ENCODE measurements around the gene LRIT1.

The LRIT1 gene

DNA sequence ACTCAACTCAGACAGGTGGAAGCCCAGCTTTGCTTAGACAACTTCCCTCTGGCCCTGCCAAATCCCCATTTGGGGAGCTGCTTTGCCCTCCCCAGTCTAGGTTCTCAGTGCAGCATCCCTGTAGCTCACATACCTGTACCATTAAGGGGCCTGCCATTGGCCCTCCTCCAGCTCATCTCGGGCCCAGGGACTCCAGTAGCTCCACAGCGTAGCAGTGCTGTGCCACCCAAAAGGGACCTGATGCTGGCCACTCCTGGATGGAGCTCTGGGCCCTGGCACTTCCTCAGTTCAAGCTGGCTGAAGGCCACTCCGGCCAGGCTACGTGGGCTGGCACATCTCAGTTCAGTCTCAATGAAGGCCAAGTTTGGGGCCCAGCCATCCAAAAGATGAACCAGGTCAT lies 7.4 kb downstream of the LRIT1 start:
- WGBS, 2 experiments: 92 to 96% methylated on average over 4 of the region's 4 CpGs
- H3K4me1 ChIP-seq (ENCODE audit: control insufficient read depth, insufficient read depth, low read length): no peaks in the 10 kb centered on the region
- no peaks in the 10 kb centered on the region for H3K9me3 ChIP-seq (ENCODE audit: control insufficient read depth, low read length)
- H3K36me3 ChIP-seq (ENCODE audit: control insufficient read depth, insufficient read depth, low read length): no peaks in the 10 kb centered on the region
- no peak overlapping the region for H3K4me3 ChIP-seq (ENCODE audit: insufficient read depth, low read depth, low read length)
- H3K27me3 ChIP-seq (ENCODE audit: control insufficient read depth, insufficient read depth, low read length, poor library complexity, severe bottlenecking): no peaks in the 10 kb centered on the region
- H3K27ac ChIP-seq (ENCODE audit: insufficient read depth, low read depth, low read length, poor library complexity, severe bottlenecking): no peak overlapping the region

DNA sequence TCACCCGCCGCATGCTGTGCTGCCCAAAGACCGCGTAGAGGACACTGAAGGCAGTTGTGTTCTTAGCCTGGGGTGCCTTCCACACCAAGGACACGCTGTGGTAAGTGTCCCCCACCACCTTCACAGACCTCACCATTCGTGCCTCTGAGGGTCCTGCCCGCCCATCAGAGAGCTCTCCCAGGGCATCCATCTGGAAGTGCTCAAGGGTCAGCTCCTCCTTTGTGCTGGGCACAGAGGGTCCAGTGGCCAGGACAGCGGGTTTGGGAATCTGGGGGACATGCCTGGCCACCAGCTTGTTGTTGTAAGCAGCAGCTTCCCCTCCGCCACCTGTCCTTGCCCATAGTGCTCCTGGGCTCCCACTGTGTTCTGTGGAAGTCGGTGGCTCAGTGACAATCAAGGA lies 9.0 kb downstream of the LRIT1 start:
- 91 to 93% methylated on average over 10 of the region's 10 CpGs for WGBS, 2 experiments
- Histone ChIP-seq H3K4me3 (ENCODE audit: insufficient read depth, low read depth, low read length) (no peak overlapping the region), H3K4me1 (ENCODE audit: control insufficient read depth, insufficient read depth, low read length) (no peaks in the 10 kb centered on the region), H3K27me3 (ENCODE audit: control insufficient read depth, insufficient read depth, low read length, poor library complexity, severe bottlenecking) (no peaks in the 10 kb centered on the region), H3K9me3 (ENCODE audit: control insufficient read depth, low read length) (no peaks in the 10 kb centered on the region), H3K36me3 (ENCODE audit: control insufficient read depth, insufficient read depth, low read length) (no peaks in the 10 kb centered on the region), H3K27ac (ENCODE audit: insufficient read depth, low read depth, low read length, poor library complexity, severe bottlenecking) (no peak overlapping the region)

DNA sequence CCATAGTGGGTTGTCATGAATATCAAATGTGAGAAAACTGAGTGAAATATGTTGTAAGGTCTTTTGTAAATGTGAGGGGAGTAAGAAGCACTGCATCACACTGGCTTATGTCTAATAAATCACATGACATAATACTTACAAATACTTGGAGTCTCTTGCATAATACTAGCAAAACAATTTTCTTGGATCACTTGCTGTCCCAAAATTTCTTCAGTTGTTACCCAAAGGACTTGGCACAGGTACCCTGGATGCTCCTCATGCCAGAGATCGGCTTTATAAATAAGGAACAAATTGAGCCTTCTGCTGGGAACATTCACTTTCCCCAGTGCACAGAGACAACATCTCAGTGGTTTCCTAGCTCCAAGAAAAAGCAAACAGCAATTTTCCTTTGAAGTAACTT lies 11.0 kb downstream of the LRIT1 start:
- H3K27me3 ChIP-seq (ENCODE audit: control insufficient read depth, insufficient read depth, low read length, poor library complexity, severe bottlenecking): no peaks in the 10 kb centered on the region
- no peaks in the 10 kb centered on the region for H3K4me1 ChIP-seq (ENCODE audit: control insufficient read depth, insufficient read depth, low read length)
- no peak overlapping the region for H3K27ac ChIP-seq (ENCODE audit: insufficient read depth, low read depth, low read length, poor library complexity, severe bottlenecking)
- H3K9me3 ChIP-seq (ENCODE audit: control insufficient read depth, low read length): no peaks in the 10 kb centered on the region
- no peak overlapping the region for H3K4me3 ChIP-seq (ENCODE audit: insufficient read depth, low read depth, low read length)
- H3K36me3 ChIP-seq (ENCODE audit: control insufficient read depth, insufficient read depth, low read length): no peaks in the 10 kb centered on the region
- WGBS, 2 experiments: 87 to 93% methylated on average over 1 of the region's 1 CpG

GRCh38 chr10:84227810-84228209 lies 13.5 kb downstream of the LRIT1 start:
- Histone ChIP-seq H3K4me3 (ENCODE audit: insufficient read depth, low read depth, low read length) (no peak overlapping the region), H3K9me3 (ENCODE audit: control insufficient read depth, low read length) (no peaks in the 10 kb centered on the region)
- WGBS, 2 experiments: 73 to 79% methylated on average over 4 of the region's 4 CpGs

DNA sequence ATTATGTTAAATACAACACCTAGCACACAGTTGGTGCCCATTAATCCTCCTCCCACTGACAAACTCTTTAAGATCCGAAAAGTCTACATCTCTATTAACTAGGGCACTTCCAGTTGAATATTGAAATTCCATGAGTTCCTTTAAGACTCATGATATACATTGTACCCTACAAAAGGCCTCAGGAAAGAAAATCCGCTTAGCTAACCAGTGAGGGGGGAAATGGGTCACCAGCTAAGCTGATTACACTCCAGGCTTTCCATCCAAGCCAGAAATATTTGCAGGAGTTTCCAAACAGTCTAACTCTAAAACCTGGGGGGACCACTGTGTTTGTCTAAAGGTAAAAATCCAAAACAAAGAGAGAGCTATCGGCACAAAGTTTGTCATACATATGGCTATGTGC lies 14.7 kb downstream of the LRIT1 start:
- no peaks in the 10 kb centered on the region for H3K27me3 ChIP-seq (ENCODE audit: control insufficient read depth, insufficient read depth, low read length, poor library complexity, severe bottlenecking)
- WGBS, 2 experiments: 79 to 85% methylated on average over 3 of the region's 3 CpGs
- H3K4me3 ChIP-seq (ENCODE audit: insufficient read depth, low read depth, low read length): no peak overlapping the region
- H3K36me3 ChIP-seq (ENCODE audit: control insufficient read depth, insufficient read depth, low read length): no peaks in the 10 kb centered on the region
- no peaks in the 10 kb centered on the region for H3K9me3 ChIP-seq (ENCODE audit: control insufficient read depth, low read length)
- no peak overlapping the region for H3K27ac ChIP-seq (ENCODE audit: insufficient read depth, low read depth, low read length, poor library complexity, severe bottlenecking)
- no peaks in the 10 kb centered on the region for H3K4me1 ChIP-seq (ENCODE audit: control insufficient read depth, insufficient read depth, low read length)

More at GRCh38 chr10:84227810-84228209, 13.5 kb downstream of the LRIT1 start:
- Histone ChIP-seq H3K27ac (ENCODE audit: insufficient read depth, low read depth, low read length, poor library complexity, severe bottlenecking) (no peak overlapping the region), H3K27me3 (ENCODE audit: control insufficient read depth, insufficient read depth, low read length, poor library complexity, severe bottlenecking) (no peaks in the 10 kb centered on the region), H3K36me3 (ENCODE audit: control insufficient read depth, insufficient read depth, low read length) (no peaks in the 10 kb centered on the region), H3K4me1 (ENCODE audit: control insufficient read depth, insufficient read depth, low read length) (no peaks in the 10 kb centered on the region)

DNA sequence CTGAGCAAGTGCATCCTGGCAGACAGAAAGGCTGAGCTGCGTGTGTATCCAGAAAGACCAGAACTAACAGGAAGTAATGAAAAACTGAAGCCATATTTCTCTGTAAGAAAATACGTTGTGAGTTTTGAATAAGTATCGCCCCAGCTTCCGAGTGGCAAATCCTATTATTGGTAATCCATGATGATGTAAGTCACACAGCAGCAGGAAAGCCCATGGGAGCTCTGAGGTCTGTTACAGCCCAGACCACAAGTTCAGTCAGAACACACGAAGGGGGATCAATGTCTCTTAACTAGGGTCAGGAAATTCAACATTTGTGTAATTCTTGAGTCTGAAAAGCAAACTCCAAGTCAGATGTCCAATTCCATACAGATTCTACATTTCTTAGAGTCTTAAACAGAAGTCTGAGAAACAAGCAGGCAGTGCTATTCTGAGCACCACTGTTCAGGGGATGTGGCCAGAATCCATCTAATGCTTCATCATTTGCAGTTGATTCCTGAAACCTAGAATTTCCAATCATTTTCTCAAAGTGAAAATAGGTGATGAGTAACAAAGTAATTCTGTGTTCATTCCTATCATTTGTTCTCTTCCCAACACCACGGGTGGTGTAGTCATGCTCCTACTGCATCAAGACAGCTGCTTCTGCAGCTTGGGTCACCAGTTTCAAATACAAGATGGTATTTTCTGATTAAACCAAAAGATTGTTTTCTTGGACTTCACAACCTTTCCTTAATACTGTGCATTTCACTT lies 15.7 kb downstream of the LRIT1 start, which contains the start of gene LRIT2:
LRIT2 (minus strand) TSS at position 118 of the 747 bp plus-strand sequence; CDS start at position 94, 24 bp downstream.
- H3K27me3 ChIP-seq (ENCODE audit: control insufficient read depth, insufficient read depth, low read length, poor library complexity, severe bottlenecking): no peaks in the 10 kb centered on the region

DNA sequence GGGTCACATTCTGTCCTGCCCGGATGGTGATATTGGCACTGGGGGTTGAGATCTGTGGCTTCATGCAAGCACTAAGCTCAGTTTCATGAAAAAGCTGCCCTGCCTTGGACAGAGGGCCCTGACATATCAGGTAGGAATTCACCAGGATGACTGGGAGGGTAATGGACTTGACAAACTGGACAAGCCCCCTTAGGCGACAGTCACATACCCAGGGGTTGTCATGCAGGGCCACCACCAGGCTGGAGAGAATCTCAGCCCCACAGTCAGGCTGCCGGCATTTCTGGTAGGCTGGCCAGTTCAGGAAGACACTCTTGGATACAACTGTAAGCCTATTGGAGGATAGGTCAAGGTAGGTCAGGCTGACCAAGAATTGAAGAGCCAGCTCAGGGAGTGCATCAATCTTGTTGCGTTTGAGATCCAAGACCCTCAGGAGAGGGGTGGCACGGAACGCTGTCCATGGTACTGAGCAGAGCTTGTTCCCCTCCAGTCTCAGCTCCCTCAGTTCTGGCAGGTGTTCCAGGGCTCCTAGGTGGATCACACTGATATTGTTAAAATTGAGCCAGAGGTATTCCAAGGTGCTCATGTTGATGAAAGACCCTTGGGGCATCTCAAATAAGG lies 16.8 kb downstream of the LRIT1 start:
- H3K27ac ChIP-seq (ENCODE audit: insufficient read depth, low read depth, low read length, poor library complexity, severe bottlenecking): no peak overlapping the region
- no peak overlapping the region for H3K4me3 ChIP-seq (ENCODE audit: insufficient read depth, low read depth, low read length)
- no peaks in the 10 kb centered on the region for H3K36me3 ChIP-seq (ENCODE audit: control insufficient read depth, insufficient read depth, low read length)
- H3K27me3 ChIP-seq (ENCODE audit: control insufficient read depth, insufficient read depth, low read length, poor library complexity, severe bottlenecking): no peaks in the 10 kb centered on the region
- no peaks in the 10 kb centered on the region for H3K9me3 ChIP-seq (ENCODE audit: control insufficient read depth, low read length)
- 50 to 52% methylated on average over 6 of the region's 6 CpGs for WGBS, 2 experiments
- H3K4me1 ChIP-seq (ENCODE audit: control insufficient read depth, insufficient read depth, low read length): no peaks in the 10 kb centered on the region

More for the DNA sequence above, 15.7 kb downstream of the LRIT1 start, which contains the start of gene LRIT2:
- no peaks in the 10 kb centered on the region for H3K9me3 ChIP-seq (ENCODE audit: control insufficient read depth, low read length)
- H3K36me3 ChIP-seq (ENCODE audit: control insufficient read depth, insufficient read depth, low read length): no peaks in the 10 kb centered on the region
- H3K4me3 ChIP-seq (ENCODE audit: insufficient read depth, low read depth, low read length): no peak within 1 kb of the TSS
- H3K27ac ChIP-seq (ENCODE audit: insufficient read depth, low read depth, low read length, poor library complexity, severe bottlenecking): no peak within 1 kb of the TSS
- H3K4me1 ChIP-seq (ENCODE audit: control insufficient read depth, insufficient read depth, low read length): no peaks in the 10 kb centered on the region
- WGBS, 2 experiments: 72 to 78% methylated on average over 6 of the region's 6 CpGs

DNA sequence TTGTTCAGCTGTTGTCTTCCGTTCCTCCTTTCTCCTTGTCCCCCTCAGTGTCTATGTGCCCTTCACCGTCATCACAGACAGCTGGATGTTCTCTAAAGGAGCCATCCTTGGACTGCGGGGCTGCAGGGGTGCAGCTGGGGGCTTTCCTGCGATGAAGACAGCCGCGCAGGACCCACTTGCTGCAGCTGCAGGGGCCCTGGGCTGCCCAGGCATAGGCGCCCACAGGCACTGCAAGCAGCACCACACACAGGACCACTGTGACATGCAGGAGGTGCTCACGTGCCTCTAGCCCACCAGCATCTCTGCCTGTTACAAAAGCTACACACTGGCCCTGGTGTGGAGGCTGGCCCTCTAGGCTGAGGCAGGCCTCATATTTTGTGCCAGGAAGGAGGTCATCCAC lies 19.4 kb downstream of the LRIT1 start:
- H3K36me3 ChIP-seq (ENCODE audit: control insufficient read depth, insufficient read depth, low read length): no peaks in the 10 kb centered on the region
- no peak overlapping the region for H3K27ac ChIP-seq (ENCODE audit: insufficient read depth, low read depth, low read length, poor library complexity, severe bottlenecking)
- no peaks in the 10 kb centered on the region for H3K9me3 ChIP-seq (ENCODE audit: control insufficient read depth, low read length)
- H3K27me3 ChIP-seq (ENCODE audit: control insufficient read depth, insufficient read depth, low read length, poor library complexity, severe bottlenecking): no peaks in the 10 kb centered on the region
- 83% methylated on average over 8 of the region's 8 CpGs for WGBS, 2 experiments
- H3K4me3 ChIP-seq (ENCODE audit: insufficient read depth, low read depth, low read length): no peak overlapping the region
- no peaks in the 10 kb centered on the region for H3K4me1 ChIP-seq (ENCODE audit: control insufficient read depth, insufficient read depth, low read length)

DNA sequence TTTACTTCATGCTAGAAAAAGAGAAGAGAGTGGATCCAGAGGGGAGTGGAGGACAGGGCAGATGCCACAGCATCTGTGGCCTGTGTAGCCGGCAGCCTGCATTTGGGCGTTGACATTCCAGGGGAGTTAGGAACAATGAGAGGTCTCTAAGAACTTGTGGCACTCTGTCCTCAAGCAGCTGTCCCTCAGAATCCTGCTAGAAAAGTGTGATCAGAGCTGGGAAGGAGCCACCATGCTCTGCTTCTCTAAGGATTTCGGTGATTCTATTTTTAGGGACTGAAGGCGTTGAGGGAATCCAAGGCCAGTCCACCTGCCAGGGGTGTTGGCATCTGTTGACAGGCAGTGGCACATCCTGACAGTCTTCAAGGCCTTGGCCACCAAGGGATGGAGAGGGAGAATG lies 23.6 kb downstream of the LRIT1 start:
- 89 to 93% methylated on average over 4 of the region's 4 CpGs for WGBS, 2 experiments

DNA sequence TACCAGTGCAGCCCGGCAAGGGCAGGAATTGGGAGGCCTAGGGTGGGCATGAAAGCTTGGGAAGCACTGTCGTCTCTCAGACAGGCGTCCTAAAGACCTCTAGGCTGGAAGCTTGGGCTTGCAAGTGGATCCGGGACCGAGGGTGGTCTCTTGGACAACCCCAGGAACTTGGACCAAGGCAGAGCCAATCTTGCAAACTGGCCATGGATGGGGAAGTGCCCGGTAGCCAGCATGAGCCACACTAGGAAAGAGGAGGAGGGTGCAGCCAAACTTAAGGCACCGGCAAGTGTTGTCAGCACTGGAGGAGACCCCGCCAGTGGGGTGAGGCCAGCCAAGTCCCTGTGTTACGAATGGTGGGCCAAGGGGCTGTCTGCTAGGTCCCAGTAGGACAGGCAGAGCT lies 24.5 kb downstream of the LRIT1 start:
- no peak overlapping the region for H3K4me3 ChIP-seq (ENCODE audit: insufficient read depth, low read depth, low read length)
- no peak overlapping the region for H3K27ac ChIP-seq (ENCODE audit: insufficient read depth, low read depth, low read length, poor library complexity, severe bottlenecking)
- H3K4me1 ChIP-seq (ENCODE audit: control insufficient read depth, insufficient read depth, low read length): no peaks in the 10 kb centered on the region
- no peaks in the 10 kb centered on the region for H3K9me3 ChIP-seq (ENCODE audit: control insufficient read depth, low read length)
- 89 to 95% methylated on average over 9 of the region's 9 CpGs for WGBS, 2 experiments
- H3K27me3 ChIP-seq (ENCODE audit: control insufficient read depth, insufficient read depth, low read length, poor library complexity, severe bottlenecking): no peaks in the 10 kb centered on the region
- no peaks in the 10 kb centered on the region for H3K36me3 ChIP-seq (ENCODE audit: control insufficient read depth, insufficient read depth, low read length)

More for the DNA sequence above, 23.6 kb downstream of the LRIT1 start:
- Histone ChIP-seq H3K4me1 (ENCODE audit: control insufficient read depth, insufficient read depth, low read length) (no peaks in the 10 kb centered on the region), H3K27ac (ENCODE audit: insufficient read depth, low read depth, low read length, poor library complexity, severe bottlenecking) (no peak overlapping the region), H3K27me3 (ENCODE audit: control insufficient read depth, insufficient read depth, low read length, poor library complexity, severe bottlenecking) (no peaks in the 10 kb centered on the region), H3K4me3 (ENCODE audit: insufficient read depth, low read depth, low read length) (no peak overlapping the region), H3K9me3 (ENCODE audit: control insufficient read depth, low read length) (no peaks in the 10 kb centered on the region), H3K36me3 (ENCODE audit: control insufficient read depth, insufficient read depth, low read length) (no peaks in the 10 kb centered on the region)
